HG02623 (cell line): ENCODE measurements around the gene SUSD3.

Source experiments
- ATAC-seq: cut with Tn5 transposase; IDR thresholded peaks from one replicate; pipeline ENCODE4 v1.9.1; 2021; ENCODE audit warnings: moderate library complexity; ENCODE audit not compliant: unreplicated experiment

Gene SUSD3

GRCh38 chr9:93134015-93134739 lies 75.7 kb downstream of the SUSD3 start, which contains the start of gene NINJ1:
Gene NINJ1 (minus strand): TSS chr9:93134251. CDS start chr9:93134217, 34 bp downstream.
- peak; percentile 67 for ATAC-seq
